CD4-positive, alpha-beta T cell treated with Interleukin-15 for 1 hour (primary cell): Measurements from ENCODE around the gene PRRC2B.

ENCODE experiments used
- DNase-seq: peaks from one replicate; pipeline ENCODE4 v3.0.0-alpha.2; 2020

Gene PRRC2B

GRCh38 chr9:131475111-131475955, 81.4 kb downstream of the PRRC2B start:
- DNase-seq, result no peak

DNA sequence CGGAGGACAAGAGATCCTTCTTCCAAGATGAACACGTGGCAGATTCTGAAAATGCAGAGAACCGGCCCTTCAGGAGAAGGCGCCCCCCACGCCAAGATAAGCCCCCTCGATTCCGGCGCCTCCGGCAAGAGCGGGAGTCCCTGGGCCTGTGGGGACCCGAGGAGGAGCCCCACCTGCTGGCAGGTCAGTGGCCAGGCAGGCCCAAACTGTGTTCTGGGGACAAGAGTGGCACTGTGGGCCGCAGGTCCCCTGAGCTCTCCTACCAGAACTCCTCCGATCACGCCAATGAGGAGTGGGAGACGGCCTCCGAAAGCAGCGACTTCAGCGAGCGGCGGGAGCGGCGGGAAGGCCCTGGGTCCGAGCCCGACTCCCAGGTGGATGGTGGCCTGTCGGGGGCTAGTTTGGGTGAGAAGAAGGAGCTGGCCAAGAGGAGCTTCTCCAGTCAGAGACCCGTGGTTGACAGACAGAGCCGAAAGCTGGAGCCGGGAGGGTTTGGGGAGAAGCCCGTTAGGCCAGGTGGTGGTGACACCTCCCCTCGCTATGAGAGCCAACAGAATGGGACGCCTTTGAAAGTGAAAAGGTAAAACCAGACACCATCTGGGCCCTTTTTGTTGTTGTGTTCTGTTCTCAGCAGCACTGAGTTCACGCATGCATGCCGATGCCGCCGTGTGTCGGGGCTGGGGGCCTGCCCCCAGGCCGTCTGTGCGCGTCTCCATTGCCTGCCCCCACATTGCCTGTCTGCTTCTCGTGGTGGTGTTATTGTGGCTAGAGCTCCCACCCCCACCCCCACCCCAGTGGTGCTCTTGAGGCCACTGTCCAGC, 82.3 kb downstream of the PRRC2B start:
- no peak for DNase-seq

DNA sequence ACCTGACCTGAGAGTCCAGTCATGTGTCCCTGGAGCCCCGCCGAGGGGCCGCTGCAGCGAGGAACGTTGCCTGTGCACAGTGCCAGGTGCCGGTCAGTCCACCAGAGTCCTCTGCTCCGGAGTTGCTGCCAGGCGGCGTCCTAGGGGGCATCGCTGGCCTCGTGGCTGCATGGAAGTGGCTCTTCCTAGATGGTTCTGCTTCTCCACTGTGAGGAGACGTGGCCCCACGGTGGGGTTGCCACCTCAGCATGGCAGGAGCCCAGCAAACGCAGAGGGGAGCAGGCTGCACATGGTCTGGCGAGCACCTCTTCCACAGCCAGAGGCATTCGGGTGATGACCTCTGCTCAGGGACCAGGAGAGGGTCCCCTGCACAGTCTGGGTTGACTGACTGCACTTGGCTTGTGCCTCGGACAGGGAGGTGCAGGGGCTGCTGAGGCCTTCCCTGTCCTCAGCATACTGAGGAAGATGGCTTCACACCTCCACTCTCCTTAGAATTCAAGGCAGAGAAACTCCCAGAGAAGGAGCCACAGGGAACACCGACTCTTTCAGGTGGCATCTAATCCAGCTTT, 83.0 kb downstream of the PRRC2B start:
- no peak for DNase-seq

- DNase-seq, result no peak
These were observed 83.5 kb downstream of the PRRC2B start for GRCh38 chr9:131477367-131477766.

GRCh38 chr9:131477816-131478419, 84.0 kb downstream of the PRRC2B start:
- no peak for DNase-seq

GRCh38 chr9:131478421-131478868, 84.6 kb downstream of the PRRC2B start:
- peak; percentile 49 for DNase-seq

GRCh38 chr9:131478911-131479310, 85.0 kb downstream of the PRRC2B start:
- no peak for DNase-seq

DNA sequence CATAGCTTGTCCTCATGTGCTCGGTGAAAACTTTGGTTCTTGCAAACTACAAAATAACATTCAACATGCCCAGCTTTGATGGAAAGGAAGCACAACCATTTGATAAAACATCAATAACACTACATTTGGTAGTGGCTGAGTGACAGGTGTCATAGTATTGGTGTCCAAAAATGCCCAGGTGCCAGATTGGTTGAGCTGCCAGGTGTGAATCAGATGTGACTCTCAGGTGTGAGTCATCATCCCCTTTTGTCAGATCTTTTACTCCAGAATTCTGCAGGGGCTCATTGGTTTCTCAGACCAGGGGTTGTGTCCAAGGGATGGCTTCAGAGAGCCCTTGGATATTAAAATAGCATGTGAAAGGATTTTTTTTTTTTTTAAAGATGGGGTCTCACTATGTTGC, 86.4 kb downstream of the PRRC2B start:
- DNase-seq, result no peak

- DNase-seq, result no peak
These were observed 87.8 kb downstream of the PRRC2B start for GRCh38 chr9:131481441-131482342.

DNA sequence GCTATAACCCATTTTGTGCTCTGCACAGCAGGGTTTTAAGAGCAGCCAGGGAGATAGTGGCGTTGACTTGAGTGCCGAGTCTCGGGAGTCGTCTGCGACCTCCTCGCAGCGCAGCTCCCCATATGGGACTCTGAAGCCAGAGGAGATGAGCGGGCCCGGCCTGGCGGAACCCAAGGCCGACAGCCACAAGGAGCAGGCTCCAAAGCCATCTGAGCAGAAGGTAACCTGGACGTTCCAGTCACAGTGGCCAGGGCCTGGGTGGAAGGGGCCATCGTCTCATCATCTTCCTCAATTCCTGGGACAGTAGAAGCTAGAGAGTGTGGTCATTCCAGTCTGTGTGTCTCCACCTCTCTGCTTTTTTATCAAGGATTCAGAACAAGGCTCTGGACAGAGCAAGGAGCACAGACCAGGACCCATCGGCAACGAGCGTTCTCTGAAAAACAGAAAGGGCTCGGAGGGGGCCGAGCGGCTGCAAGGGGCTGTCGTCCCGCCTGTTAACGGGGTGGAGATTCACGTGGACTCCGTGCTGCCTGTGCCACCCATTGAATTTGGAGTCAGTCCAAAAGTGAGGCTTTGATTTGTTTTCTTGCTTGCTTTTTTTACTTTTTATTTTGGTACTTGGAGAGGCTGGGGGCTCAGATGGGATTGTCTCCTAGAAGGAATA, 88.6 kb downstream of the PRRC2B start:
- no peak for DNase-seq

DNA sequence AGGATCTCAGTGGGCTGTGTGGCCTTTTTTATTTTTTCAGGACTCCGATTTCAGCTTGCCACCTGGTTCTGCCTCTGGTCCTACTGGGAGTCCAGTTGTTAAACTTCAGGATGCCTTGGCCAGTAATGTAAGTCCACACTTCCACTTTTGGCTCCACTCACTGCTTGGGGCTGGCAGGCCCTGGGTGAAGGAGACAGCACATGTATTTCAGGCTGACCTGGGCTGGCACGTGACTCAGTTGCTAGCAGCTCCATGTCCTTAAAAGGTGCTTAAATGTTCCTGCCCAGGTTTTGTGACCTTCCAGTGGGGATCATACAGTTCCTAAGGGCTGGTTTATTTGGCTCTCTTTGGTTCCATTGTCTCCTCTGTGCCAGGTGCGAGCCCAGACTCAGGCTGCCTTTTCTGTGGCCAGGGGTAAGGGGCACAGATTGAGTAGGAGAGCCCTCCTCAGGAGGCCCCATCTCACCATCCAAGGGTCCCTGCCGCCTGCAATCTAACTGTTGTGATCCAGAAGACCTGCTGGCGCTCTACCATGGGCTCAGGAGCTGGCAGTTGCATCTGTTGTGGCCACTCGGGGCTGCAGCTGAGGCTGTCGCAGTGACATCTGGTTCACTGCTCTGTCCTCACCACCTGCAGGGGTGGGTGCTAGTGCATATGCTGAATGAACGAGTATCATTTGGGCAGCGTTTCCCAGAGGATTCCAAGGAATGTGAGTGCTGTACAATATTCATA, 89.6 kb downstream of the PRRC2B start:
- DNase-seq, result no peak

GRCh38 chr9:131484051-131484445, 90.2 kb downstream of the PRRC2B start:
- DNase-seq, result no peak

DNA sequence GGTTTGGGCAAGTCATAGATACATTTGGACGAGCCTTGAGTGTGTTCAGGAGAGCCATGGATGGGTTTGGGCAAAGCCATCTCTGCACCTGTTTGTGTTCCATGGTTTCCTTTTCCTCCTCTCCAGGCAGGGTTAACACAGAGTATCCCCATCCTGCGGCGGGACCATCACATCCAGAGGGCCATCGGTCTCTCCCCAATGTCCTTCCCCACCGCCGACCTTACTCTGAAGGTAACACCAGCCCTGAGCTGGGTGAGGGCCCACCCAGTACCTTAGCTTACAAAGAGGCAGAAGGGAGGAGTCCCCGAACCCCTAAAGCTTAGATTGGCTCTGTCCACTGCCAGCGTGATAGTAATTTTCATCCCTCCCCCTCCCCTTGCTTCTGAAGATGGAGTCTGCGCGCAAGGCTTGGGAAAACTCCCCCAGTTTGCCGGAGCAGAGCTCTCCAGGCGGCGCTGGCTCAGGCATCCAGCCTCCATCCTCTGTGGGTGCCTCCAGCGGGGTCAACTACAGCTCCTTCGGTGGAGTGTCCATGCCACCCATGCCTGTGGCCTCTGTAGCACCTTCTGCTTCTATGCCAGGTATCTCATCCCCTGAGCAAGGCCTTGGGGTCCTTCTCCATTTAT, 90.8 kb downstream of the PRRC2B start:
- no peak for DNase-seq

DNA sequence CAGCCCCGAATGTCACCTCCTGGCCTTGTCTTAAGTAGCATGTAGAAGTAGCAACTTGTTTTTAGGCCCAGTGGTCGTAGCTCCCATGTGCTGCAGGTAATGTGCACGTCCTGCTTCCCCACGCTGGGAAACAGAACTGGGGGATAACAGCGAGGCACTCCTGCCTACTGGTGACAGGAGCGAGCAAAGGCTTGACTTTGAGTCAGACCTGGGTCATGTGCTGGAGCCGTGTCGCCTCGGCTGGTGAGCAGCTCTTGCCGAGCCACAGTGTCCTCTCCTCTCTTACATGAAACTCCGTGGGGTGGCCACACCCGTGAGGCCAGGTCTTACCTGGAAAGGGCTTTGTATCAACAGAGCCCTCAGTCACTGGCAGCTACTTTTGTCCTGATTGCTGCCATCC, 91.3 kb downstream of the PRRC2B start:
- DNase-seq, result no peak

- no peak for DNase-seq
These were observed 92.0 kb downstream of the PRRC2B start for GRCh38 chr9:131485728-131486422.

DNA sequence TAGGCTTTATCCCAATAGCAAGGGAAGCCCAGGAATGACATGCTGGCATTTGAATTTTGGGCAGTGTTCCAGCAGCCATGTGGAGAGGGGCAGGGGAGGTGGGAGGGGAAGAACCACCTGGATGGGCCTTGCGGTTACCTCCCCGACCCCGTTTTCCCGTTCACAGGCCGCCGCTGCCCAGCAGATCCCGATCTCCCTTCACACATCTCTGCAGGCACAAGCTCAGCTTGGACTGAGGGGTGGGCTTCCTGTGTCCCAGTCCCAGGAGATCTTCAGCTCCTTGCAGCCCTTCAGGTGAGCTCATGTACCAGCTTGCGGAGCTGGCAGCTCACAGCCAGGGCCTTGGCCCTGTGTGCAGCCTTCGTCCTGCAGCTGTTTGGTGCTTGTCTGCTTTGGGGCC, 93.1 kb downstream of the PRRC2B start:
- DNase-seq, result no peak

DNA sequence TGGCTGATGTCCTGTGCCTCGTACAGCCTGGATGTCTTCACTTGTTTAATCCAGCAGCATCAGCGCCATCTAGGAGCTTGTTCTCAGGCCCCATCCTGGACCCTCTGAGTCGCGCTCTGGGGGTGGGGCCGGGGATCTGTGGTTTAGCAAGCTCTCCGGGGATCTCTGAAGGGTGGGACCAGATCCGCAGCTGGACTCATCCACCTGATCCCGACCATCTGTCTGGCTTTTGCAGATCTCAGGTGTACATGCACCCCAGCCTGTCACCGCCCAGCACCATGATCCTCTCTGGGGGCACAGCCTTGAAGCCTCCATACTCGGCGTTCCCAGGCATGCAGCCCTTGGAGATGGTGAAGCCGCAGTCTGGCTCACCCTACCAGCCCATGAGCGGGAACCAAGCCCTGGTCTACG, 93.7 kb downstream of the PRRC2B start:
- DNase-seq, result no peak

DNA sequence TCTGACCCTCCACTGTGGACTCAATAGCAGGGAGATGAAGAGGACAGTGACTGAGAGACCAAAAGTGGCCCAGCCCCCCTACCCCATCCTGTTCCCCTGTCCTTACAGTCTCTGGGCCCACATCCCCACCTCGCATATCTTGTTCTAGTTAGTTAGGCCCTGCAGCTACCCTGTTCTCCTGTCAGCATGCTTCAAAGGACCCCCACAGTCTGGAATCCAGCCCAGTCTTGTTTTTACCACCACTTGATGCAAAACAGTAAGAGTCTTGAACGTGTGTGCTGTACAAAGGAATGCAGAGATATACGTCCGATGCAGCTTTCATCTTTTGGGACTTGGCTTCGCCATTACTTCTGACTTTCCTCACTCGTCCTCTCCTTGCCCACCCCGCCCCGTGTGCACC, 96.6 kb downstream of the PRRC2B start:
- no peak for DNase-seq

DNA sequence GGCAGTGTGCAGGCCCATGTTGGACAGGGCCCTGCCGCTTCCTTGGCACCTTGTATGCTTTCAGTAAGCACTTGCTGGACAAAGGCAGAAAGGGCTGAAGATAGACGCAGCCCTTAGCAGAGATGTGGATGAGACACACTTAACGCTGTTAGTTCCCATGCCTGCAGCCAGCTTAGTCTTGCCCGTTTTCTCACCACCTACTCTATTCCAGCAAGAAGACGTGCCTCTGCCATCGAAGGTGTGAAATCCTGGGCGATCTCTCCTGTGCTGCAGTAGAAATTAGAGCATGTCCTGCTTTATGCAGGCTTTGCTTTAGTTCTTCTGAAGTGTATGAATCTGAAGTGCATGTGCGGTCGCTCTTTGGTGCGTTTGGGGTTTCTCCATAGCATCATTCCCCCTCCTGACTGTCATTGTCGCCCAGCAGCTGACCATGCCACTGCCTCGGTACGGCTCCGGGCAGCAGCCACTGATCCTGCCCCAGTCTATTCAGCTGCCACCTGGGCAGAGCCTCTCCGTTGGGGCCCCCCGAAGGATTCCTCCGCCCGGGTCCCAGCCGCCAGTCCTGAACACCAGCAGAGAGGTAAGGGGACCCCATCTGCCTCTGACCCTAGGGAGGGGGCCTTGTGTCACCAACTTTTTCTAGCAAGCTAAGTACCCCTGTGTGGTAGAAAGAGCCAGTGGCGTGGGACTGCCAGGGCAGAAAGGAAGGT, 97.3 kb downstream of the PRRC2B start:
- no peak for DNase-seq
